HFFc6 (cell line): Measurements from ENCODE around the gene TRIM10. TPM values are rescaled to one million over a fixed set of nuclear protein-coding genes. Genes with fewer than 3 reads are reported as not detected.

ENCODE experiments used
- DNase-seq: peaks from one replicate; pipeline ENCODE4 v3.0.0-alpha.2; 2018
- H3K27ac Mint-ChIP-seq: 2 replicates; pipeline ENCODE4 v1.8.0; 2020; ENCODE audit warnings: mild to moderate bottlenecking, mixed read lengths
- H3K27me3 Mint-ChIP-seq: 2 replicates; pipeline ENCODE4 v1.8.0; 2021; ENCODE audit warnings: mild to moderate bottlenecking, moderate library complexity, mixed read lengths; ENCODE audit not compliant: insufficient read depth
- H3K36me3 Mint-ChIP-seq: 2 replicates; pipeline ENCODE4 v1.8.0; 2021; ENCODE audit warnings: low read depth, mixed read lengths
- H3K4me1 Mint-ChIP-seq: 2 replicates; pipeline ENCODE4 v1.8.0; 2020; ENCODE audit warnings: low read depth, mixed read lengths
- H3K4me3 Mint-ChIP-seq: 2 replicates; pipeline ENCODE4 v1.8.0; 2020; ENCODE audit warnings: mild to moderate bottlenecking, moderate library complexity, mixed read lengths
- H3K9me3 Mint-ChIP-seq: 2 replicates; pipeline ENCODE4 v1.8.0; 2020; ENCODE audit warnings: mild to moderate bottlenecking, mixed read lengths
- CTCF ChIP-seq: fragments of 200-600 bp; sonication (generic); IDR thresholded peaks from 2 replicates; pipeline ENCODE4 v1.5.0; 2021; ENCODE audit warnings: antibody characterized with exemption, mild to moderate bottlenecking
- total RNA-seq, 6 experiments: library from RNA; stranded (reverse); fragmentation: NEBNext Ultra II Directional; extraction: Animal tissue kit (Norgen Biotek cat#: 25700); gene quantifications; 2 replicates in 1 of 6; 3 replicates in 5 of 6; pipeline ENCODE4 v1.2.3, GENCODE V29; 2021

The TRIM10 gene
- total RNA-seq, 6 experiments from 2014 or later = not detected

GRCh38 chr6:30104661-30105060 is 56.4 kb downstream of the TRIM10 start:
- no peak for DNase-seq
- Mint-ChIP-seq H3K27me3 (peaks cover 29% of the 10 kb centered on the region), H3K9me3 (no peaks in the 10 kb centered on the region), H3K27ac (no peak overlapping the region), H3K4me1 (peaks cover 40% of the 10 kb centered on the region), H3K4me3 (no peak overlapping the region), H3K36me3 (no peaks in the 10 kb centered on the region)
- TF ChIP-seq CTCF = peak; percentile 32

- peaks cover 40% of the 10 kb centered on the region for H3K4me1 Mint-ChIP-seq
- peak overlapping the region; percentile 90 for H3K4me3 Mint-ChIP-seq
- DNase-seq = no peak
- peaks cover 31% of the 10 kb centered on the region for H3K27me3 Mint-ChIP-seq
- no peaks in the 10 kb centered on the region for H3K9me3 Mint-ChIP-seq
- H3K36me3 Mint-ChIP-seq = no peaks in the 10 kb centered on the region
- no peak for TF ChIP-seq CTCF
- H3K27ac Mint-ChIP-seq = 0 out of 2 replicates have a peak overlapping the region, but pooled peaks have one; percentile 7
Observed at GRCh38 chr6:30103872-30104179, 57.2 kb downstream of the TRIM10 start.

DNA sequence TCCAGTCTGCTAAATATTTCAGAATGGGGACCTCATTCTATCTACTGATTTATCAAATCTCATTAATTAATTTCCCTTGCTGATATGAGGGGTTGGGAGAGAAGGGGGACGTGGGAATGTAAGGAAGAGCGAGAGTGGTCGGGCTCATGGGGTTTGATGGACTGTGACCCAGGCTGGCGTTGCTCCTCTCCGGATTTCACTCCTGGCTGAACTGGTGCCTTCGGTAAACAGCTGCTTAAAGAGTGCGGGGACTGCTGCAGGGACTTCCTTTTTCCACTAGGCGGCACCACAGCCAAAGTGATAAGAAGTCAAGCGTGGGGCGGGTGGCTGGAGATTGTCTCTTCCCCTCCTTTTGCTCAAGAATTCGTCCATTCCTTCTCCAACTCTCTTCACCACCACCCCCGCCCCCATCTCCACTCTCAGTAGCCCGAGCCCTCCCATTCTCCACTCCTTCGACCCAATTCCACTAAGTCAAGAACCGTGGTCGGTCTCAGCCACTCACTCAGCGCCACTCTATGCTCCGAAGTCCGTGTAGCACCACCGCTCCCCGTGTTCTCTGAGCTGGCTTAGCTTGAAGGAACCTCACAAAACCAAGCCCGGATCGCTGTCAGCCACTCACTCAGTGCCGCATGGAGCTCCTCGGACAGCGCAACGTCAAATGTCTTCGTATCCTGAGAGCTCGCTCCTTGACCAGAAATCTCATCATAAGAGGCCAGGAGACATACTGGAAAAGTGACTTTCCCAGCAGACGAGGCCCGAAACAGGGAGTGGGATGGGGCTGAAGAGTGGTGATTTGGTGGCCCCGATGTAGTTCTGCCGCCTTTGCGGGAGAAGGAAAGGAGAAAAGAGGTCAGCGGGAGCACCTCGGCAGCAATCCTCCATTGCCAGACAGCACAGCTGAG is 57.8 kb downstream of the TRIM10 start:
- Mint-ChIP-seq H3K9me3 (no peaks in the 10 kb centered on the region), H3K4me3 (peak overlapping the region; percentile 90), H3K27me3 (peaks cover 31% of the 10 kb centered on the region), H3K4me1 (peaks cover 40% of the 10 kb centered on the region), H3K27ac (peak overlapping the region; percentile 40; the same call in 1 of the 2 replicates), H3K36me3 (no peaks in the 10 kb centered on the region)
- peak; percentile 93 for TF ChIP-seq CTCF
- DNase-seq = peak; percentile 75

- H3K36me3 Mint-ChIP-seq = no peaks in the 10 kb centered on the region
- no peaks in the 10 kb centered on the region for H3K9me3 Mint-ChIP-seq
- H3K27me3 Mint-ChIP-seq = peaks cover 27% of the 10 kb centered on the region
- peak overlapping the region; percentile 40 for H3K27ac Mint-ChIP-seq
- no peak for DNase-seq
- TF ChIP-seq CTCF = no peak
- H3K4me1 Mint-ChIP-seq = peaks cover 40% of the 10 kb centered on the region
- H3K4me3 Mint-ChIP-seq = peak overlapping the region; percentile 90
Observed at GRCh38 chr6:30102414-30102969, 58.5 kb downstream of the TRIM10 start.

Other genes with a start within 250 kb of the TRIM10 start
- 100 to 1,000 TPM; 116 to 159 (median 149) TPM for gene HLA-A, start 218.7 kb downstream of the TRIM10 start, total RNA-seq
- 10 to 100 TPM; 18.6 to 28.3 (median 23.9) TPM for gene POLR1H, start 99.9 kb downstream of the TRIM10 start, total RNA-seq
- gene PPP1R11, start 94.0 kb downstream of the TRIM10 start, total RNA-seq = 10 to 100 TPM; 47.1 to 61.7 (median 53.2) TPM
- gene RNF39, start 85.4 kb downstream of the TRIM10 start, total RNA-seq = not detected
- not detected for gene TRIM31, start 48.1 kb downstream of the TRIM10 start, total RNA-seq
- gene TRIM40, start 25.1 kb downstream of the TRIM10 start, total RNA-seq = not detected
- gene TRIM15, start 2.3 kb upstream of the TRIM10 start, total RNA-seq = not detected
- gene TRIM26, start 52.2 kb upstream of the TRIM10 start, total RNA-seq = 10 to 100 TPM; 29.4 to 34.4 (median 32.2) TPM
- gene TRIM39, start 165.7 kb upstream of the TRIM10 start, total RNA-seq = 10 to 100 TPM in 4 of 6 experiments, 1 to 10 TPM in 2; 8.7 to 12.2 (median 10.8) TPM
- gene RPP21, start 183.9 kb upstream of the TRIM10 start, total RNA-seq = 10 to 100 TPM; 32.3 to 45.9 (median 40.0) TPM